ENCODE results near the gene ZNF622. TPM values are rescaled to one million over a fixed set of nuclear protein-coding genes. Genes with fewer than 3 reads are reported as not detected.
A peak's percentile ranks its signal among the peaks of the same experiment; 100 is the strongest.

ZNF622 gene
- total RNA-seq (2022): 34.0 and 34.1 TPM in 2 replicates
- percentile 92 among the genes with signal in this experiment for Bru-seq, nascent RNA
- percentile 61 among the genes with signal in this experiment for BruChase-seq, experiment 1, labeled RNA remaining after a 6-hour chase
- percentile 86 among the genes with signal in this experiment for BruChase-seq, experiment 2, labeled RNA remaining after a 2-hour chase
- long read RNA-seq, transcript ZNF622-201 (6 exons, 1,699 nt): major isoform, 101 of 127 reads
- long read RNA-seq, partial matches to known transcripts: 21 of 127 reads
- long read RNA-seq, other reads (novel, unspliced or antisense): 5 of 127 reads

- no peaks in the 10 kb centered on the region for H3K9me3 Mint-ChIP-seq (ENCODE audit: unreplicated experiment)
- no peak for TF ChIP-seq CTCF (IDR thresholded peaks at IDR 0.05; ENCODE audit: unreplicated experiment)
- peak; percentile 94 for DNase-seq (ENCODE audit: unreplicated experiment)
- peak within 1 kb of the TSS; percentile 98 for H3K27ac Mint-ChIP-seq (ENCODE audit: low read depth, unreplicated experiment)
- H3K4me3 Mint-ChIP-seq (ENCODE audit: unreplicated experiment): peak within 1 kb of the TSS; percentile 98
- peaks cover 41% of the 10 kb centered on the region for H3K36me3 Mint-ChIP-seq (ENCODE audit: insufficient read depth, unreplicated experiment)
- ChIA-PET POLR2A (interaction anchor here (0.6 to 3.9 kb wide), 20 partner anchors 9 to 658 kb away, joined by 3 to 25 read pairs (median 6); no protein-coding TSS in a partner anchor), CTCF (interaction anchor here (1.0 to 1.1 kb wide), 2 partner anchors 10 to 24 kb away, joined by 3 to 5 read pairs; no protein-coding TSS in a partner anchor)
- intact Hi-C loops (cut with micrococcal nuclease): no loop called here
- H3K4me1 Mint-ChIP-seq (ENCODE audit: insufficient read depth, unreplicated experiment): peaks cover 53% of the 10 kb centered on the region
- H3K27me3 Mint-ChIP-seq (ENCODE audit: insufficient read depth, unreplicated experiment): no peaks in the 10 kb centered on the region
- no TSS peak for BruUV-seq (replicated peaks)
Measured at GRCh38 chr5:16465544-16466432, at the start of gene ZNF622. ZNF622 (minus strand) TSS chr5:16465800; CDS start chr5:16465665, 135 bp downstream.

- POLR2A ChIA-PET: interaction anchor here (0.5 to 6.2 kb wide), 10 partner anchors 11 to 155 kb away, joined by 3 to 67 read pairs (median 8); no protein-coding TSS in a partner anchor
- H3K4me1 Mint-ChIP-seq (ENCODE audit: insufficient read depth, unreplicated experiment): peaks cover 30% of the 10 kb centered on the region
- CTCF ChIA-PET: interaction anchor here (0.5 to 2.2 kb wide), 8 partner anchors 20 to 680 kb away, joined by 3 to 10 read pairs (median 6); no protein-coding TSS in a partner anchor
- H3K27ac Mint-ChIP-seq (ENCODE audit: low read depth, unreplicated experiment): no peak overlapping the region
- peak; percentile 24 for DNase-seq (ENCODE audit: unreplicated experiment)
- H3K36me3 Mint-ChIP-seq (ENCODE audit: insufficient read depth, unreplicated experiment): no peaks in the 10 kb centered on the region
- no TSS peak for BruUV-seq (replicated peaks)
- H3K4me3 Mint-ChIP-seq (ENCODE audit: unreplicated experiment): no peak overlapping the region
- no peak for TF ChIP-seq CTCF (IDR thresholded peaks at IDR 0.05; ENCODE audit: unreplicated experiment)
- no peaks in the 10 kb centered on the region for H3K9me3 Mint-ChIP-seq (ENCODE audit: unreplicated experiment)
- intact Hi-C loops (cut with micrococcal nuclease): no loop called here
- H3K27me3 Mint-ChIP-seq (ENCODE audit: insufficient read depth, unreplicated experiment): no peaks in the 10 kb centered on the region
Measured at GRCh38 chr5:16510098-16510497, 44.5 kb upstream of the ZNF622 start.

- intact Hi-C loops (cut with micrococcal nuclease): loop anchor here (5.0 kb wide), 1 partner anchor 43 kb away; no protein-coding TSS in a partner anchor
- H3K36me3 Mint-ChIP-seq (ENCODE audit: insufficient read depth, unreplicated experiment): no peaks in the 10 kb centered on the region
- H3K4me3 Mint-ChIP-seq (ENCODE audit: unreplicated experiment): peak overlapping the region; percentile 75
- peak; percentile 81 for DNase-seq (ENCODE audit: unreplicated experiment)
- H3K27ac Mint-ChIP-seq (ENCODE audit: low read depth, unreplicated experiment): peak overlapping the region; percentile 97
- BruUV-seq (replicated peaks): no TSS peak
- H3K9me3 Mint-ChIP-seq (ENCODE audit: unreplicated experiment): no peaks in the 10 kb centered on the region
- ChIA-PET CTCF (interaction anchor here (0.6 to 3.3 kb wide), 8 partner anchors 18 to 681 kb away, joined by 3 to 21 read pairs (median 4); no protein-coding TSS in a partner anchor), POLR2A (interaction anchor here (0.9 to 6.2 kb wide), 13 partner anchors 10 to 156 kb away, joined by 3 to 67 read pairs (median 6); no protein-coding TSS in a partner anchor)
- H3K4me1 Mint-ChIP-seq (ENCODE audit: insufficient read depth, unreplicated experiment): peaks cover 30% of the 10 kb centered on the region
- H3K27me3 Mint-ChIP-seq (ENCODE audit: insufficient read depth, unreplicated experiment): no peaks in the 10 kb centered on the region
- TF ChIP-seq CTCF (IDR thresholded peaks at IDR 0.05; ENCODE audit: unreplicated experiment): no peak
Measured at GRCh38 chr5:16508730-16509531, 43.3 kb upstream of the ZNF622 start.
